IMR-90 (cell line): ENCODE results near the gene GBF1. TPM values are rescaled to one million over a fixed set of nuclear protein-coding genes. Genes with fewer than 3 reads are reported as not detected.

ENCODE experiments used
- ATAC-seq: fragments of 200-7000 bp; cut with Tn5 transposase; 2 replicates; pipeline ENCODE4 v1.9.1; 2020; ENCODE audit warnings: low read depth, mild to moderate bottlenecking, moderate library complexity
- BruUV-seq: library from RNA; stranded (reverse); fragments of 400-500 nt; replicated peaks from 2 replicates; lab custom pipeline; 2021; lab: Mats Ljungman, UMichigan
- CTCF ChIA-PET: fragments of 300-600 bp; formaldehyde crosslinking; extraction: SDS; loops from one replicate; lab custom pipeline; 2021; ENCODE audit warnings: antibody characterized with exemption; lab: Yijun Ruan, JAX
- POLR2A ChIA-PET: fragments of 300-600 bp; sonication (Branson Sonifier 250); formaldehyde crosslinking; loops from one replicate; lab custom pipeline; 2022; ENCODE audit warnings: antibody characterized with exemption; ENCODE audit not compliant: unreplicated experiment; lab: Charles Lee
- DNase-seq: peaks from one replicate; pipeline ENCODE4 v3.0.0; 2013
- H2AFZ ChIP-seq: replicated peaks from 2 replicates; pipeline ENCODE3; 2013; ENCODE audit warnings: low read length, mild to moderate bottlenecking; ENCODE audit not compliant: poor library complexity
- H2AK5ac ChIP-seq: 2 replicates; pipeline ENCODE4 v1.6.1; 2013; ENCODE audit warnings: low read depth, low read length, inconsistent platforms
- H2AK9ac ChIP-seq: replicated peaks from 2 replicates; pipeline ENCODE3; 2013; ENCODE audit warnings: mild to moderate bottlenecking, low read depth, low read length, moderate library complexity; ENCODE audit not compliant: poor library complexity
- H2BK120ac ChIP-seq: 2 replicates; pipeline ENCODE4 v1.6.1; 2013; ENCODE audit warnings: low read depth, low read length, inconsistent platforms
- H2BK15ac ChIP-seq: 3 replicates; pipeline ENCODE4 v1.6.1; 2013; ENCODE audit warnings: low read depth, low read length, inconsistent platforms
- H2BK20ac ChIP-seq: 2 replicates; pipeline ENCODE4 v1.6.1; 2013; ENCODE audit warnings: low read depth, mild to moderate bottlenecking, inconsistent platforms, low read length, moderate library complexity
- H2BK5ac ChIP-seq: 2 replicates; pipeline ENCODE4 v1.6.1; 2013; ENCODE audit warnings: mild to moderate bottlenecking, low read depth, low read length, inconsistent platforms; ENCODE audit not compliant: poor library complexity, severe bottlenecking
- H3K14ac ChIP-seq: replicated peaks from 2 replicates; pipeline ENCODE4 v1.6.1; 2013; ENCODE audit warnings: low read depth, low read length, inconsistent platforms
- H3K18ac ChIP-seq: 2 replicates; pipeline ENCODE4 v1.6.1; 2013; ENCODE audit warnings: low read depth, low read length, control low read depth
- H3K23ac ChIP-seq: 2 replicates; pipeline ENCODE4 v1.6.1; 2013; ENCODE audit warnings: low read depth, low read length, inconsistent platforms
- H3K27ac ChIP-seq: 2 replicates; pipeline ENCODE4 v1.5.1; 2013; ENCODE audit warnings: mild to moderate bottlenecking, control low read depth, low read length; ENCODE audit not compliant: insufficient read depth
- H3K27me3 ChIP-seq: 2 replicates; pipeline ENCODE4 v1.6.1; 2013; ENCODE audit warnings: low read length; ENCODE audit not compliant: control insufficient read depth, insufficient read depth
- H3K36me3 ChIP-seq: 2 replicates; pipeline ENCODE4 v1.6.1; 2013; ENCODE audit warnings: low read length, mixed read lengths; ENCODE audit not compliant: control insufficient read depth, insufficient read depth
- H3K4ac ChIP-seq: 2 replicates; pipeline ENCODE4 v1.6.1; 2013; ENCODE audit warnings: low read depth, low read length, inconsistent platforms
- H3K4me1 ChIP-seq: 2 replicates; pipeline ENCODE4 v1.6.1; 2013; ENCODE audit warnings: low read length, mixed read lengths; ENCODE audit not compliant: control insufficient read depth, insufficient read depth
- H3K4me2 ChIP-seq: 2 replicates; pipeline ENCODE4 v1.6.1; 2013; ENCODE audit warnings: low read depth, mild to moderate bottlenecking, control low read depth, low read length, moderate library complexity
- H3K4me3 ChIP-seq: 2 replicates; pipeline ENCODE4 v1.5.1; 2013; ENCODE audit warnings: low read depth, mild to moderate bottlenecking, control low read depth, low read length, moderate library complexity; ENCODE audit not compliant: insufficient read depth
- H3K56ac ChIP-seq: 2 replicates; pipeline ENCODE4 v1.6.1; 2013; ENCODE audit warnings: low read length, inconsistent platforms; ENCODE audit not compliant: insufficient read depth; ENCODE audit errors: extremely low read depth
- H3K79me1 ChIP-seq, 2 experiments: 2 replicates each; pipeline ENCODE4 v1.6.1; 2013; ENCODE audit warnings: low read length in 2 of 2, inconsistent platforms in 1 of 2, low read depth in 1 of 2
- H3K9ac ChIP-seq: 2 replicates; pipeline ENCODE4 v1.6.1; 2013; ENCODE audit warnings: low read depth, low read length, control low read depth
- H3K9me1 ChIP-seq: 2 replicates; pipeline ENCODE4 v1.6.1; 2013; ENCODE audit warnings: low read length, inconsistent platforms; ENCODE audit not compliant: insufficient read depth
- H3K9me3 ChIP-seq: 2 replicates; pipeline ENCODE4 v1.6.1; 2013; ENCODE audit warnings: low read length; ENCODE audit not compliant: control insufficient read depth, insufficient read depth
- H4K20me1 ChIP-seq: 2 replicates; pipeline ENCODE4 v1.6.1; 2013; ENCODE audit warnings: low read length, inconsistent platforms; ENCODE audit not compliant: insufficient read depth
- H4K5ac ChIP-seq: 2 replicates; pipeline ENCODE4 v1.6.1; 2013; ENCODE audit warnings: mild to moderate bottlenecking, low read depth, low read length, control low read depth
- H4K8ac ChIP-seq, 2 experiments: 2 replicates each; pipeline ENCODE4 v1.6.1; 2013; ENCODE audit warnings: low read depth in 2 of 2, low read length in 2 of 2, control low read depth in 1 of 2, inconsistent platforms in 1 of 2
- H4K91ac ChIP-seq: 2 replicates; pipeline ENCODE4 v1.6.1; 2013; ENCODE audit warnings: low read depth, low read length, inconsistent platforms; ENCODE audit not compliant: insufficient read depth
- CEBPB ChIP-seq: IDR thresholded peaks from 2 replicates; pipeline ENCODE4 v1.6.1; 2012; ENCODE audit warnings: low read depth, low read length, improper control_type of control experiment
- MAFK ChIP-seq: IDR thresholded peaks from 2 replicates; pipeline ENCODE4 v1.6.1; 2012; ENCODE audit warnings: low read depth, low read length, improper control_type of control experiment
- WGBS, 2 experiments: methylation state at CpG; one replicate each; pipeline versions ENCODE4 v1.1.5 to v1.1.7; 2013; ENCODE audit warnings: missing lambda C conversion rate in 2 of 2; ENCODE audit not compliant: insufficient read length in 1 of 2; ENCODE audit errors: extremely low coverage in 2 of 2; 5-methylcytosine and 5-hydroxymethylcytosine counted together
- dilution Hi-C: fragments of 300-500 bp; cut with HindIII; formaldehyde crosslinking; loops from one replicate; pipeline ENCODE4 v1.14.3; 2018; ENCODE audit warnings: low sequenced_read_pairs; ENCODE audit not compliant: unreplicated experiment
- in situ Hi-C: fragments of 300-500 bp; cut with MboI; formaldehyde crosslinking; loops from 3 replicates; pipeline ENCODE4 v1.14.3; 2019; ENCODE audit warnings: low sequenced_read_pairs, inconsistent platforms, mixed read lengths
- intact Hi-C: fragments of 100-400 bp; cut with micrococcal nuclease; formaldehyde crosslinking; loops from 2 replicates; pipeline ENCODE4 v1.10.0; 2022
- polyA plus RNA-seq, 3 experiments: library from polyadenylated mRNA; depleted of rRNA; stranded (reverse); fragments of >200 nt; gene quantifications; 2 replicates each; pipeline ENCODE4 v1.2.3, GENCODE V29; 2012; ENCODE audit warnings: low replicate concordance in 1 of 3
- total RNA-seq: library from RNA; depleted of rRNA; stranded (reverse); fragments of >200 nt; gene quantifications from 2 replicates; pipeline ENCODE4 v1.2.3, GENCODE V29; 2012

Gene GBF1
- total and polyA plus RNA-seq, 2 of the 4 experiments (the other 2 are of a cell fraction) = 38.7 to 40.1 TPM

GRCh38 chr10:102397222-102398171 lies 152.2 kb downstream of the GBF1 start:
- H3K9ac ChIP-seq = no peak overlapping the region
- peaks cover 26 to 38% of the 10 kb centered on the region in 2 experiments for H3K79me1 ChIP-seq
- H2BK15ac ChIP-seq = no peak overlapping the region
- no peak overlapping the region for H2BK120ac ChIP-seq
- H2BK20ac ChIP-seq = no peak overlapping the region
- H3K14ac ChIP-seq = no peak overlapping the region
- in situ Hi-C loops (no loop called here), intact Hi-C loops (loop anchor here (5.0 to 10.0 kb wide), 2 partner anchors 185 to 247 kb away; partner anchors contain the start of gene TRIM8), dilution Hi-C loops (no loop called here)
- H3K23ac ChIP-seq = no peak overlapping the region
- H2AK9ac ChIP-seq = no peak overlapping the region
- no peak overlapping the region for H2AK5ac ChIP-seq
- no peak overlapping the region for H3K4ac ChIP-seq
- H3K56ac ChIP-seq = no peak overlapping the region
- ATAC-seq = no peak
- no peaks in the 10 kb centered on the region for H3K27me3 ChIP-seq
- no peak overlapping the region for H3K4me3 ChIP-seq
- no peak overlapping the region for H3K4me2 ChIP-seq
- H4K5ac ChIP-seq = no peak overlapping the region
- no peak overlapping the region for H2AFZ ChIP-seq
- no peak for DNase-seq
- no TSS peak for BruUV-seq
- peaks cover 21% of the 10 kb centered on the region; the same call in 1 of the 2 replicates for H3K36me3 ChIP-seq
- POLR2A ChIA-PET = no interaction called here
- H4K91ac ChIP-seq = no peak overlapping the region
- no peak overlapping the region for H4K8ac ChIP-seq
- peaks cover 10% of the 10 kb centered on the region for H3K9me1 ChIP-seq
- H3K4me1 ChIP-seq = peaks cover 17% of the 10 kb centered on the region
- H3K9me3 ChIP-seq = no peaks in the 10 kb centered on the region
- H3K18ac ChIP-seq = no peak overlapping the region
- CTCF ChIA-PET = no interaction called here
- H3K27ac ChIP-seq = no peak overlapping the region
- peak; percentile 53; the same call in 1 of the 2 replicates for TF ChIP-seq CEBPB
- no peak for TF ChIP-seq MAFK
- no peak overlapping the region for H2BK5ac ChIP-seq
- peaks cover 3% of the 10 kb centered on the region; the same call in 1 of the 2 replicates for H4K20me1 ChIP-seq
- WGBS, 2 experiments = 100% methylated on average over 2 of the region's 14 CpGs; no CpG with 5 or more reads in 1 of the 2 experiments
